ENCODE measurements around the gene GRIK5. TPM values are rescaled to one million over a fixed set of nuclear protein-coding genes. Genes with fewer than 3 reads are reported as not detected.

Gene GRIK5
- total RNA-seq, 6 experiments from 2014 or later, result 0.15 to 0.42 (median 0.17) TPM; not detected in 2

DNA sequence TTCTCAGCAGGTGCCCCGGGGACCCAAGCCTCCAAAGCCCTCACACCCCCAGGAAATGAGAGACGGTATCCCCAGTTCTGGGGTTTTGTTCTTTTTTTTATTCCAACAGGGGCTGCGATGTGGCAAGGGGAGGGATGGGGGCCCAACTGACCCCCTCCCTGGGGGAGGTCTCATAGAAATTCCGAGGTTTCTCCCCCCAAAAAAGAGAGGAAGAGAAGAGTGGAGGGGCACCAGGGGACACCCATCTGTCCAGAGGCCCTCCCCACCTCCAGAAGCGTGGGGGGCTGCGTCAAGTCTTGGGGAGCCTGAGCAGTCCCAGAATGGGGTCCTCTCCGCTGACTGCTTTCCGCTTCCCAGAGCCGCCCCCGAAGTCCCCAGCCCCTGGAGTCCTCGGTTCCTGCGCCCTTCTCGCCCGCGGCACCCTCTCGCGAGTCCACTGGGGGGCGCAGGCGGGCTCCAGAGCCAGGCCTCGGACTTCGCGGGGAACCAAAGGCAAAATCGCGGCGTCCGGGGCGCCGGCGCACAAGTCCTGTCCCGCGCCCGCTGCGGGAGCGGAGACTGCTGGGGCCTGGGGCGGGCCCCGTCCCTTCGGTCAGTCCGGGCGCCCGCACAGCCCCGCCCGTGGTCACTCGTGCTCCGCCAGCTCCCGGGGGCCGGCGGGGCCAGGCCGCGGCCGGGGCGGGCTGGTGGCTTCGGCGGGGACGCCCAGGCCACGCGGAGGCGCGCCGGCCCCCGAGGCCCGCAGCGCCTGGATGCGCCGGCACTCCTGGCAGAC lies 71.6 kb downstream of the GRIK5 start:
- intact Hi-C loops (cut with DNase I), result no loop called here
- H3K4me3 ChIP-seq, result no peak overlapping the region
- no peaks in the 10 kb centered on the region for H3K4me1 ChIP-seq
- no peak overlapping the region for H3K27ac ChIP-seq
- H3K27me3 ChIP-seq, result peaks cover 0 to 11% of the 10 kb centered on the region in 2 donors
- WGBS (ENCODE audit: insufficient coverage, low coverage, low lambda C conversion rate, missing lambda C conversion rate), result 4% methylated on average over 5 of the region's 64 CpGs
- no peak for DNase-seq
- H3K9me3 ChIP-seq, result no peaks in the 10 kb centered on the region
- ATAC-seq, result no peak
- no peak for TF ChIP-seq POLR2A (IDR thresholded peaks at IDR 0.05)
- TF ChIP-seq, protein P1, sequence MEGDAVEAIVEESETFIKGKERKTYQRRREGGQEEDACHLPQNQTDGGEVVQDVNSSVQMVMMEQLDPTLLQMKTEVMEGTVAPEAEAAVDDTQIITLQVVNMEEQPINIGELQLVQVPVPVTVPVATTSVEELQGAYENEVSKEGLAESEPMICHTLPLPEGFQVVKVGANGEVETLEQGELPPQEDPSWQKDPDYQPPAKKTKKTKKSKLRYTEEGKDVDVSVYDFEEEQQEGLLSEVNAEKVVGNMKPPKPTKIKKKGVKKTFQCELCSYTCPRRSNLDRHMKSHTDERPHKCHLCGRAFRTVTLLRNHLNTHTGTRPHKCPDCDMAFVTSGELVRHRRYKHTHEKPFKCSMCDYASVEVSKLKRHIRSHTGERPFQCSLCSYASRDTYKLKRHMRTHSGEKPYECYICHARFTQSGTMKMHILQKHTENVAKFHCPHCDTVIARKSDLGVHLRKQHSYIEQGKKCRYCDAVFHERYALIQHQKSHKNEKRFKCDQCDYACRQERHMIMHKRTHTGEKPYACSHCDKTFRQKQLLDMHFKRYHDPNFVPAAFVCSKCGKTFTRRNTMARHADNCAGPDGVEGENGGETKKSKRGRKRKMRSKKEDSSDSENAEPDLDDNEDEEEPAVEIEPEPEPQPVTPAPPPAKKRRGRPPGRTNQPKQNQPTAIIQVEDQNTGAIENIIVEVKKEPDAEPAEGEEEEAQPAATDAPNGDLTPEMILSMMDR (IDR thresholded peaks at IDR 0.05), result peak in 2 of 4 donors; percentile 22 to 33
- no peaks in the 10 kb centered on the region for H3K36me3 ChIP-seq

DNA sequence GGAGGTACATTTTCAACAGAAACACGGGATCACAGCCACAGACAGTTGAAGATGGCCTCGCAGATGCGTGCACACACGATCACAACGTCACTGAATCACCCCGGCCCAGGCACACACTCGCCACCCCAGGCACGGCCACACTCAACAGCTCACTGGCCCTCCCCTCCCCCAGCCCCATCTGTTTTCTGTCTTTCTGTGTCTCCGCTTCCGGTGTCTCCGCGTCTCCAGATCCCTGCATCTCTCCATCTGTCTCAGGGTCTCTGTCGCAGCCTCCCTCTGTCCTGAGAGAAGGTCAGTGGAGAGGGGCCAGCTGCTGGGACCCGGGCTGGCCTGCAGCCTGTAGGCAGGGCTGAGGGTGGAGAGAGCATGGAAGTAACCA lies 72.2 kb downstream of the GRIK5 start:
- 1% methylated on average over 13 of the region's 14 CpGs for WGBS (ENCODE audit: insufficient coverage, low coverage, low lambda C conversion rate, missing lambda C conversion rate)
- Histone ChIP-seq H3K36me3 (no peaks in the 10 kb centered on the region), H3K27me3 (peaks cover 0 to 11% of the 10 kb centered on the region in 2 donors), H3K9me3 (no peaks in the 10 kb centered on the region), H3K4me1 (no peaks in the 10 kb centered on the region), H3K27ac (no peak overlapping the region), H3K4me3 (no peak overlapping the region)
- ATAC-seq (no peak), DNase-seq (no peak)
- intact Hi-C loops (cut with DNase I), result no loop called here
- TF ChIP-seq, protein P1 (IDR thresholded peaks at IDR 0.05), result no peak
- TF ChIP-seq POLR2A (IDR thresholded peaks at IDR 0.05), result no peak

DNA sequence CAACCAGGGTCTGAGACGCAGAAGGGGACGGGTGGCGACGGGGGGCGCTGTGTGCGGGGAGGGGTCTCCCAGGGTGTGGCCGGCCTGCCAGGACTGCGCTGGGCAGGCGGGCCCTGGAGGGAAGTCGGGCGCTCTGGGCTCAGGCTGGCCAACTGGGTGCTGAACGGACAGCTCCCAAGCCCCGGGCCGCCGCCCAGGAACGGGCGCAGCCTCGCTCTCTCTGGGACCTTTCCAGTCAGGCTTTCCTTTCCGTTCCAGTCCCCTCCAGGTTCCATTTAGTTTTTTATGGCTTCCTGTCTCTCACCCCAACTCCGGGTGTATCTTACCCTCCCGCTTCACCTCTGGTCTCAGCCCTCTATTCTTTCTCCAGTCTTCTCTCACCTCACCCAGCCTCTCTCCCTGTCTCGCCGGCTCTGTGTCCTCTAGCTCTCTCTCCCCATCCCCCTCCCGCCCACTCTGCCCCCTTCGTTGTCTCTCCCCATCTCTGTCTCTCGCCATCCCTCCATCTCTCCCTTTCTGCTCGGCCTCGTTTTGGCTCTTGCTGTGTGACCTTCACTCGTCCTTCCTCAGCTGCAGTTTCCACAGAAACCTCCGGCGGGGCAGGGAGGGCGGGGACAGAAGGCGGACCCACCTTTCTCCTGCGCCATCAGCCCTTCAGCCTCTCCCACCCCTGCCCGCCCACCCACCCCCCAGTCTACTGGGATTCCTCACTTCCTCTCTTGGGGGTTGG lies 72.7 kb downstream of the GRIK5 start:
- intact Hi-C loops (cut with DNase I), result no loop called here
- H3K27ac ChIP-seq, result no peak overlapping the region
- no peaks in the 10 kb centered on the region for H3K36me3 ChIP-seq
- DNase-seq, result peak in 1 of 3 donors; percentile 42
- H3K4me3 ChIP-seq, result no peak overlapping the region
- peaks cover 0 to 11% of the 10 kb centered on the region in 2 donors for H3K27me3 ChIP-seq
- ATAC-seq, result peak in 3 of 4 donors; percentile 35 to 74 (median 65)
- WGBS (ENCODE audit: insufficient coverage, low coverage, low lambda C conversion rate, missing lambda C conversion rate), result 2% methylated on average over 16 of the region's 35 CpGs
- H3K9me3 ChIP-seq, result no peaks in the 10 kb centered on the region
- TF ChIP-seq, protein P1 (IDR thresholded peaks at IDR 0.05), result no peak
- no peak for TF ChIP-seq POLR2A (IDR thresholded peaks at IDR 0.05)
- no peaks in the 10 kb centered on the region for H3K4me1 ChIP-seq

DNA sequence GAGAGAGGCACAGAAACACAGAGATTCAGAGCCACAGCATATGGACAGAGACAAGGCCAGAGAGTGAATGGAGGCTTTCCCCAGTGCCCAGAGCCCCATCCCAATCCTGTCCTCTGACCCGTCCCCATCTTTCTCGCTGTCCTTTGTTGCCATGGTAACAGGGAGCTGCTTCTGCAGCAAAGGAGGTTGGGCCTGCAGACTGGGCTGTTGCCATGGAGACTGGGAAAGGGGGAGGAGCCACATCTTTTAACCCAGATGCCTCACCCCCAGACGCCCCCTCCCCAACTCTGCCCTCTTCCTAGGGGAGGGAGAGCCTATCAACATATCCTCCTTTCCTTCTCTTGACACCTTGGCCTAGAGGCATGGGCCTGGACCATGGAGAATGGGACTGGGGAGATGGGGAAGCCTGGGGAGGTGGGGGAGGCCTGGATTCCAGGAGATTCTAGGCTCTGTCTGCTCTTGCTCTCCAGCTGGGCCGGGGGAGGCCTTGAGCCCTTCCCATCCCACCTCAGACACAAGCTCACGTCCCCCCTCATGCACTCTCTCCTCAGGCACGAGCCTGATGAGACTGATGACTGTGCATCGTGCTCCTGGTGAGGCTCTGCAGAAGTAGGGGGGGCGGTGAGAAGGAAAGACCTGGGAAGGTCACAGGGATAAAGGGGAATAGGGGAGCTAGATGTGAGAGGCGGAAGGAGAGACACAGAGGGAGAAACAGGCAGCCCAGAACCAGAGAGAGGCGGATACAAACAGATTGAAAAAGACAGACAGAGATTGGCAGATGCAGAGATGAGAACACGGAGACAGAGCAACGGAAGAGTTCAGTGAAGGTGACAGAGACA lies 73.8 kb downstream of the GRIK5 start:
- Histone ChIP-seq H3K27me3 (peaks cover 0 to 7% of the 10 kb centered on the region in 2 donors), H3K4me1 (no peaks in the 10 kb centered on the region), H3K4me3 (no peak overlapping the region), H3K9me3 (no peaks in the 10 kb centered on the region), H3K36me3 (no peaks in the 10 kb centered on the region), H3K27ac (no peak overlapping the region)
- ATAC-seq (no peak), DNase-seq (no peak)
- intact Hi-C loops (cut with DNase I), result no loop called here
- 29% methylated on average over 11 of the region's 12 CpGs for WGBS (ENCODE audit: insufficient coverage, low coverage, low lambda C conversion rate, missing lambda C conversion rate)
- TF ChIP-seq, protein P1 (IDR thresholded peaks at IDR 0.05), result no peak
- TF ChIP-seq POLR2A (IDR thresholded peaks at IDR 0.05), result no peak

Data from right lobe of liver (tissue), 6 donors.